ENCODE data around the gene ZNF776. TPM values are rescaled to one million over a fixed set of nuclear protein-coding genes. Genes with fewer than 3 reads are reported as not detected.
"Not testable (repeated sequence)": the region's sequence is repeated elsewhere in the genome, so short reads cannot be mapped to it uniquely, and the experiment has no call there.

Gene ZNF776
- total RNA-seq, 1 donor from 2014 or later, result 9.9 TPM

GRCh38 chr19:57779220-57779845, 32.7 kb downstream of the ZNF776 start:
- no peak overlapping the region for H3K4me3 ChIP-seq (ENCODE audit: low read depth, low read length)
- H3K27me3 ChIP-seq (ENCODE audit: control insufficient read depth, insufficient read depth, low read length), result no peaks in the 10 kb centered on the region
- DNase-seq (ENCODE audit: low read depth), result no peak
- H3K36me3 ChIP-seq (ENCODE audit: control insufficient read depth, insufficient read depth, low read length), result peaks cover 6% of the 10 kb centered on the region
- no peak for TF ChIP-seq CTCF (IDR thresholded peaks at IDR 0.05; ENCODE audit: insufficient read depth, low read length, poor library complexity, severe bottlenecking)

- no peak for DNase-seq (ENCODE audit: low read depth)
- Histone ChIP-seq H3K36me3 (ENCODE audit: control insufficient read depth, insufficient read depth, low read length) (peaks cover 1% of the 10 kb centered on the region), H3K4me3 (ENCODE audit: low read depth, low read length) (no peak overlapping the region), H3K27me3 (ENCODE audit: control insufficient read depth, insufficient read depth, low read length) (no peaks in the 10 kb centered on the region)
- no peak for TF ChIP-seq CTCF (IDR thresholded peaks at IDR 0.05; ENCODE audit: insufficient read depth, low read length, poor library complexity, severe bottlenecking)
These were observed 39.7 kb downstream of the ZNF776 start for GRCh38 chr19:57786286-57786685.

- peaks cover 1% of the 10 kb centered on the region for H3K36me3 ChIP-seq (ENCODE audit: control insufficient read depth, insufficient read depth, low read length)
- no peak for DNase-seq (ENCODE audit: low read depth)
These were observed 40.3 kb downstream of the ZNF776 start for GRCh38 chr19:57786906-57787305.

GRCh38 chr19:57788114-57788692, 41.6 kb downstream of the ZNF776 start:
- H3K27me3 ChIP-seq (ENCODE audit: control insufficient read depth, insufficient read depth, low read length), result no peaks in the 10 kb centered on the region
- no peak for DNase-seq (ENCODE audit: low read depth)
- no peak for TF ChIP-seq CTCF (IDR thresholded peaks at IDR 0.05; ENCODE audit: insufficient read depth, low read length, poor library complexity, severe bottlenecking)
- no peak overlapping the region for H3K4me3 ChIP-seq (ENCODE audit: low read depth, low read length)
- H3K36me3 ChIP-seq (ENCODE audit: control insufficient read depth, insufficient read depth, low read length), result peaks cover 1% of the 10 kb centered on the region

More at GRCh38 chr19:57786906-57787305, 40.3 kb downstream of the ZNF776 start:
- Histone ChIP-seq H3K4me3 (ENCODE audit: low read depth, low read length) (no peak overlapping the region), H3K27me3 (ENCODE audit: control insufficient read depth, insufficient read depth, low read length) (no peaks in the 10 kb centered on the region)
- TF ChIP-seq CTCF (IDR thresholded peaks at IDR 0.05; ENCODE audit: insufficient read depth, low read length, poor library complexity, severe bottlenecking), result no peak

GRCh38 chr19:57789288-57789687, 42.7 kb downstream of the ZNF776 start:
- peaks cover 1% of the 10 kb centered on the region for H3K36me3 ChIP-seq (ENCODE audit: control insufficient read depth, insufficient read depth, low read length)
- DNase-seq (ENCODE audit: low read depth), result no peak
- no peaks in the 10 kb centered on the region for H3K27me3 ChIP-seq (ENCODE audit: control insufficient read depth, insufficient read depth, low read length)
- no peak overlapping the region for H3K4me3 ChIP-seq (ENCODE audit: low read depth, low read length)
- no peak for TF ChIP-seq CTCF (IDR thresholded peaks at IDR 0.05; ENCODE audit: insufficient read depth, low read length, poor library complexity, severe bottlenecking)

GRCh38 chr19:57796580-57796979, 50.0 kb downstream of the ZNF776 start:
- H3K36me3 ChIP-seq (ENCODE audit: control insufficient read depth, insufficient read depth, low read length); H3K4me3 ChIP-seq (ENCODE audit: low read depth, low read length); DNase-seq (ENCODE audit: low read depth); H3K27me3 ChIP-seq (ENCODE audit: control insufficient read depth, insufficient read depth, low read length): not testable (repeated sequence)

Data from kidney epithelial cell (primary cell).